ENCODE measurements around the gene CNGB1. TPM values are rescaled to one million over a fixed set of nuclear protein-coding genes. Genes with fewer than 3 reads are reported as not detected.

Gene CNGB1
- polyA plus RNA-seq, 1 donor (not counting 4 experiments of a cell fraction or from before 2014, with no cell fraction given): 0.08 TPM

GRCh38 chr16:57972306-57972705 lies 1.4 kb upstream of the CNGB1 start:
- no peaks in the 10 kb centered on the region for H3K79me2 ChIP-seq (ENCODE audit: control insufficient read depth, insufficient read depth, low read length)
- H3K9ac ChIP-seq (ENCODE audit: control insufficient read depth, extremely low read depth, insufficient read depth, low read length): no peak overlapping the region
- no peaks in the 10 kb centered on the region for H3K36me3 ChIP-seq (ENCODE audit: control insufficient read depth in 2 of 2, extremely low read depth in 1 of 2, insufficient read depth in 2 of 2, low read length in 2 of 2)
- H3K27ac ChIP-seq (ENCODE audit: control insufficient read depth, insufficient read depth, low read length): no peak overlapping the region
- no peaks in the 10 kb centered on the region for H3K9me1 ChIP-seq (ENCODE audit: control insufficient read depth, extremely low read depth, insufficient read depth, low read length)
- no peak overlapping the region for H2AFZ ChIP-seq (ENCODE audit: control insufficient read depth, low read length)
- H3K27me3 ChIP-seq (ENCODE audit: control insufficient read depth, extremely low read depth, insufficient read depth, low read length): peaks cover 5% of the 10 kb centered on the region
- H3K4me1 ChIP-seq (ENCODE audit: control insufficient read depth, extremely low read depth, insufficient read depth, low read length): peaks cover 11% of the 10 kb centered on the region
- H3K4me3 ChIP-seq (ENCODE audit: control insufficient read depth in 2 of 3, extremely low read depth in 1 of 3, insufficient read depth in 2 of 3, low read depth in 1 of 3, low read length in 3 of 3): no peak overlapping the region
- no peaks in the 10 kb centered on the region for H3K9me3 ChIP-seq (ENCODE audit: control insufficient read depth, low read depth, low read length)
- FAIRE-seq: no peak
- H4K20me1 ChIP-seq (ENCODE audit: control insufficient read depth, extremely low read depth, insufficient read depth, low read length): no peaks in the 10 kb centered on the region
- TF ChIP-seq CTCF (optimal IDR thresholded peaks at IDR 0.05 in 1 of 3, IDR thresholded peaks at IDR 0.05 in 1 of 3, conservative IDR thresholded peaks at IDR 0.05 in 1 of 3; ENCODE audit: extremely low read depth in 1 of 3, insufficient read depth in 2 of 3, low read length in 3 of 3) (no peak), EZH2 (IDR thresholded peaks at IDR 0.05; ENCODE audit: low read length) (no peak)
- no peak overlapping the region for H3K4me2 ChIP-seq (ENCODE audit: control insufficient read depth, extremely low read depth, insufficient read depth, low read depth, low read length)
- no peak for DNase-seq (ENCODE audit: low read depth, low spot score)
- dilution Hi-C loops (cut with MboI; ENCODE audit: extremely low pct_ligation_motif_present, low sequenced_read_pairs): no loop called here

GRCh38 chr16:57971848-57972247 lies 920 bp upstream of the CNGB1 start:
- TF ChIP-seq CTCF (optimal IDR thresholded peaks at IDR 0.05 in 1 of 3, IDR thresholded peaks at IDR 0.05 in 1 of 3, conservative IDR thresholded peaks at IDR 0.05 in 1 of 3; ENCODE audit: extremely low read depth in 1 of 3, insufficient read depth in 2 of 3, low read length in 3 of 3) (no peak), EZH2 (IDR thresholded peaks at IDR 0.05; ENCODE audit: low read length) (no peak)
- H3K4me3 ChIP-seq (ENCODE audit: control insufficient read depth in 2 of 3, extremely low read depth in 1 of 3, insufficient read depth in 2 of 3, low read depth in 1 of 3, low read length in 3 of 3): no peak overlapping the region
- H3K9ac ChIP-seq (ENCODE audit: control insufficient read depth, extremely low read depth, insufficient read depth, low read length): no peak overlapping the region
- no peaks in the 10 kb centered on the region for H4K20me1 ChIP-seq (ENCODE audit: control insufficient read depth, extremely low read depth, insufficient read depth, low read length)
- dilution Hi-C loops (cut with MboI; ENCODE audit: extremely low pct_ligation_motif_present, low sequenced_read_pairs): no loop called here
- H3K9me1 ChIP-seq (ENCODE audit: control insufficient read depth, extremely low read depth, insufficient read depth, low read length): no peaks in the 10 kb centered on the region
- H3K4me2 ChIP-seq (ENCODE audit: control insufficient read depth, extremely low read depth, insufficient read depth, low read depth, low read length): no peak overlapping the region
- H3K79me2 ChIP-seq (ENCODE audit: control insufficient read depth, insufficient read depth, low read length): no peaks in the 10 kb centered on the region
- H3K27me3 ChIP-seq (ENCODE audit: control insufficient read depth, extremely low read depth, insufficient read depth, low read length): peaks cover 5% of the 10 kb centered on the region
- no peak for FAIRE-seq
- DNase-seq (ENCODE audit: low read depth, low spot score): no peak
- no peaks in the 10 kb centered on the region for H3K9me3 ChIP-seq (ENCODE audit: control insufficient read depth, low read depth, low read length)
- H3K4me1 ChIP-seq (ENCODE audit: control insufficient read depth, extremely low read depth, insufficient read depth, low read length): peaks cover 11% of the 10 kb centered on the region
- no peaks in the 10 kb centered on the region for H3K36me3 ChIP-seq (ENCODE audit: control insufficient read depth in 2 of 2, extremely low read depth in 1 of 2, insufficient read depth in 2 of 2, low read length in 2 of 2)
- H2AFZ ChIP-seq (ENCODE audit: control insufficient read depth, low read length): no peak overlapping the region
- H3K27ac ChIP-seq (ENCODE audit: control insufficient read depth, insufficient read depth, low read length): no peak overlapping the region

All from keratinocyte (primary cell).